ENCODE measurements around the gene GYG2.

DNA sequence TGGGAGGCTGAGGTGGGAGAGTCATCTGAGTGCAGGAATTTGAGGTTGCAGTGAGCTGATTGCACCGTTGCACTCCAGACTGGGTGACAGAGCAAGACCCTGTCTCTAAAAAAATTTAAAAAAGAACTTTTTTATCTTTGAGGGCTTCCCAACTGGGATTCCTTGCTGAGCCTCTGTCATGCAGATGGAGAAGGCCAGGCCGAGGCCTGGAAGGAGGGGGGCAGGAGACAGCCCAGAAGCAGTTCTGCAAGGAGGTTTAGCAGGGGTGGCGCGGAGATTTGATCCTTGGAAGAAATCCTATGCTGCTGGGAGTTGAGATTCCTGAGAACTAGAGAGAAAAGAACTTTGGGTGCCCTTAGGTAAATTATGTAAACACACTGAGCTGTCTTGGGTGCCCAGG is 102.9 kb downstream of the GYG2 start:
- TF ChIP-seq, protein P1, sequence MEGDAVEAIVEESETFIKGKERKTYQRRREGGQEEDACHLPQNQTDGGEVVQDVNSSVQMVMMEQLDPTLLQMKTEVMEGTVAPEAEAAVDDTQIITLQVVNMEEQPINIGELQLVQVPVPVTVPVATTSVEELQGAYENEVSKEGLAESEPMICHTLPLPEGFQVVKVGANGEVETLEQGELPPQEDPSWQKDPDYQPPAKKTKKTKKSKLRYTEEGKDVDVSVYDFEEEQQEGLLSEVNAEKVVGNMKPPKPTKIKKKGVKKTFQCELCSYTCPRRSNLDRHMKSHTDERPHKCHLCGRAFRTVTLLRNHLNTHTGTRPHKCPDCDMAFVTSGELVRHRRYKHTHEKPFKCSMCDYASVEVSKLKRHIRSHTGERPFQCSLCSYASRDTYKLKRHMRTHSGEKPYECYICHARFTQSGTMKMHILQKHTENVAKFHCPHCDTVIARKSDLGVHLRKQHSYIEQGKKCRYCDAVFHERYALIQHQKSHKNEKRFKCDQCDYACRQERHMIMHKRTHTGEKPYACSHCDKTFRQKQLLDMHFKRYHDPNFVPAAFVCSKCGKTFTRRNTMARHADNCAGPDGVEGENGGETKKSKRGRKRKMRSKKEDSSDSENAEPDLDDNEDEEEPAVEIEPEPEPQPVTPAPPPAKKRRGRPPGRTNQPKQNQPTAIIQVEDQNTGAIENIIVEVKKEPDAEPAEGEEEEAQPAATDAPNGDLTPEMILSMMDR (IDR thresholded peaks at IDR 0.05; ENCODE audit: extremely low read depth in 1 of 2, insufficient read depth in 1 of 2, low read depth in 1 of 2, low read length in 2 of 2) = no peak
- TF ChIP-seq POLR2A (IDR thresholded peaks at IDR 0.05; ENCODE audit: low read depth, low read length) (no peak), MAX (IDR thresholded peaks at IDR 0.05; ENCODE audit: insufficient read depth, insufficient read length) (no peak), POLR2AphosphoS5 (IDR thresholded peaks at IDR 0.05; ENCODE audit: insufficient read depth, low read depth, low read length) (no peak), EZH2 (IDR thresholded peaks at IDR 0.05; ENCODE audit: borderline replicate concordance, low read depth, low read length, severe bottlenecking) (no peak), FOS (IDR thresholded peaks at IDR 0.05; ENCODE audit: borderline replicate concordance, insufficient read depth, low read length) (no peak), JUN (IDR thresholded peaks at IDR 0.05; ENCODE audit: borderline replicate concordance, insufficient read depth, insufficient read length, low read depth) (no peak)
